DND-41 (cell line): ENCODE data around the gene STX2.
"Not testable (repeated sequence)": the region's sequence is repeated elsewhere in the genome, so short reads cannot be mapped to it uniquely, and the experiment has no call there.

Experiments used
- CTCF ChIP-seq: IDR thresholded peaks from 2 replicates; pipeline ENCODE4 v1.5.1; 2012; ENCODE audit warnings: borderline replicate concordance, low read length, moderate library complexity, mild to moderate bottlenecking; ENCODE audit not compliant: poor library complexity, severe bottlenecking; ENCODE audit errors: extremely low read depth
- EZH2 ChIP-seq: IDR thresholded peaks from 3 replicates; pipeline ENCODE4 v1.6.1; 2012; ENCODE audit warnings: borderline replicate concordance, low read depth, mild to moderate bottlenecking, moderate library complexity, low read length, inconsistent platforms; ENCODE audit not compliant: severe bottlenecking

GRCh38 chr12:130875708-130876107 lies 36.7 kb upstream of the STX2 start:
- not testable (repeated sequence) for TF ChIP-seq CTCF, EZH2
